HG02840 (cell line): ENCODE measurements around the gene SUPT4H1.

Experiments used
- ATAC-seq: cut with Tn5 transposase; IDR thresholded peaks from one replicate; pipeline ENCODE4 v1.9.1; 2021; ENCODE audit warnings: mild to moderate bottlenecking, moderate library complexity, moderate number of reproducible peaks; ENCODE audit not compliant: unreplicated experiment, low FRiP score

Gene SUPT4H1

GRCh38 chr17:58308985-58309917, 42.8 kb downstream of the SUPT4H1 start:
- ATAC-seq = no peak

GRCh38 chr17:58308173-58308984, 43.6 kb downstream of the SUPT4H1 start:
- no peak for ATAC-seq

GRCh38 chr17:58307468-58308172, 44.4 kb downstream of the SUPT4H1 start:
- ATAC-seq = no peak

GRCh38 chr17:58306131-58306951, 45.7 kb downstream of the SUPT4H1 start:
- ATAC-seq = no peak

- no peak for ATAC-seq
These were observed 46.4 kb downstream of the SUPT4H1 start for GRCh38 chr17:58305626-58306025.

GRCh38 chr17:58304750-58305486, 47.1 kb downstream of the SUPT4H1 start:
- no peak for ATAC-seq

- no peak for ATAC-seq
These were observed 47.8 kb downstream of the SUPT4H1 start for GRCh38 chr17:58303971-58304749.

- no peak for ATAC-seq
These were observed 48.9 kb downstream of the SUPT4H1 start for GRCh38 chr17:58302919-58303585.

GRCh38 chr17:58302171-58302918, 49.7 kb downstream of the SUPT4H1 start:
- no peak for ATAC-seq

- no peak for ATAC-seq
These were observed 50.4 kb downstream of the SUPT4H1 start for GRCh38 chr17:58301504-58302150.

- no peak for ATAC-seq
These were observed 51.7 kb downstream of the SUPT4H1 start for GRCh38 chr17:58300336-58300735.
